LNCaP clone FGC (cell line): ENCODE data around the gene ELP2.

Experiments used
- DNase-seq: peaks from one replicate; pipeline ENCODE4 v3.0.0-alpha.2; 2011; ENCODE audit warnings: low read depth
- H3K4me3 ChIP-seq: 2 replicates; pipeline ENCODE4 v1.5.1; 2011; ENCODE audit warnings: mild to moderate bottlenecking, low read depth, low read length, control low read depth
- TF ChIP-seq, protein P1 (sequence below): IDR thresholded peaks from 2 replicates; pipeline ENCODE4 v1.5.1; 2012; ENCODE audit warnings: mild to moderate bottlenecking; ENCODE audit not compliant: control insufficient read depth, insufficient read depth; ENCODE audit errors: extremely low read depth

The ELP2 gene

DNA sequence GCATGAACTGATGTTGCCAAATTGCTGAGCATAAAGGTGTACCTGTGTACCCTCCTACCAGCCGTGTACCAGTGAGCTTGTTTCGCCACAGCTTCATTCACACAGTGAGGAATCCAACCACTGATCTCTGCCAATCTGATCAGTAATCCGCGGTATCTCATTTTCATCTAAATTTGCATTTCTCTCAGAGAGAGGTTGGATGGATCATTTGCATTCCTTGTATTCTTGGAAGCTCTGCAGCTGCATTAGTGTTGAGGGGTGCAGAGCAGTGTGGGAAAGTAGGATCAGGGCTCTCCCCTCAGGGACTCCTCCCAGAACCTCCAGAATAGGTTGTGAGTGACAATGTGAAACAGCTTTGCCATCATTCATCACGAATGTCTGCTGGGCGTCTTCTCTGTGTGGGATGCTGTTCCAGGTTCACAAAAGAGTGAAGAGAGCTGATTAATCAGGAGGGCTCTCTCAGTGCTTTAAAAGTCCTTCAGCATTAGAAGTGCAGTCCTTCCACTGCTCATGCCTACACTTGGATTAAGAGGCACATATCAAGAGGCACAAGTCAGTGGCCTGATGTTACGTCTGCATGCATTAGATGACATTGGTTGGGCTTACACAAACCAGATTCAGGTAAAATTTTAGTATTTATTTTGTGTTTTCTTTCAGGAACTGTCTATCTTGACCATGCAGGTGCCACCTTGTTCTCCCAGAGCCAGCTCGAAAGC is 65.1 kb downstream of the ELP2 start:
- no peak overlapping the region for H3K4me3 ChIP-seq
- TF ChIP-seq, protein P1, sequence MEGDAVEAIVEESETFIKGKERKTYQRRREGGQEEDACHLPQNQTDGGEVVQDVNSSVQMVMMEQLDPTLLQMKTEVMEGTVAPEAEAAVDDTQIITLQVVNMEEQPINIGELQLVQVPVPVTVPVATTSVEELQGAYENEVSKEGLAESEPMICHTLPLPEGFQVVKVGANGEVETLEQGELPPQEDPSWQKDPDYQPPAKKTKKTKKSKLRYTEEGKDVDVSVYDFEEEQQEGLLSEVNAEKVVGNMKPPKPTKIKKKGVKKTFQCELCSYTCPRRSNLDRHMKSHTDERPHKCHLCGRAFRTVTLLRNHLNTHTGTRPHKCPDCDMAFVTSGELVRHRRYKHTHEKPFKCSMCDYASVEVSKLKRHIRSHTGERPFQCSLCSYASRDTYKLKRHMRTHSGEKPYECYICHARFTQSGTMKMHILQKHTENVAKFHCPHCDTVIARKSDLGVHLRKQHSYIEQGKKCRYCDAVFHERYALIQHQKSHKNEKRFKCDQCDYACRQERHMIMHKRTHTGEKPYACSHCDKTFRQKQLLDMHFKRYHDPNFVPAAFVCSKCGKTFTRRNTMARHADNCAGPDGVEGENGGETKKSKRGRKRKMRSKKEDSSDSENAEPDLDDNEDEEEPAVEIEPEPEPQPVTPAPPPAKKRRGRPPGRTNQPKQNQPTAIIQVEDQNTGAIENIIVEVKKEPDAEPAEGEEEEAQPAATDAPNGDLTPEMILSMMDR: no peak
- DNase-seq: no peak

DNA sequence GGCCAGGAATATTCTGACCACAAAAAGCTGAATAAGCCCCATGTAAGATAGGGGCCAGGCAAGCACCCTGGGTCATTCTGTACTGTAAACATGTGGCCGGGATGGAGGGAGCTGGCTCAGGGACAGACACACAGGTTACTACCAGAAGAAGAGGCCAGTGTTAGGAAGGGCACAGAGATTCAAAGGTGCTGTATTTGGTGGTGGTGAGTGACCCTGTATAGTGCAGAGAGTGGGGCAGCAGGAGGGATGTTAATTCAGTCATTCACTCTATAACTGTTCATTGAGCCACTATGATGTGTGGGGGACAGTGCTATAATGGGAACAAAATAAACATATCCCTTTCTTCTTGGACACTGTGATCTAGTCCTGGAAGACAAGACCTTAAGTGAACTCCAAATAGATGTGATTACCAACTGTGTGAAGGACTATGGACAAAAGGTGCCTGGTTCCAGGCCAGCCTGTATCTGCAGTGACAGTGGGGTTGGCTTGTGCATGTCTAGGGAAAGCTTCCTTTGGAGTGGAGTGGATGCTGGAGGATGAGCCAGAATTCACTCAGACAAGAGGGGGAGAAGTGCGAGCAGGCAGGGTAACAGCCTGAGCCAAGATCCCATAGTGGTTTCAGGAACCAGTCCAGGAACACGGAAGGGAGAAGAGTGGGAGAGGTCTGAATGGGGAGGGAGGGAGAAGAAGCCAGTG is 65.9 kb downstream of the ELP2 start:
- TF ChIP-seq, protein P1: no peak
- no peak for DNase-seq

DNA sequence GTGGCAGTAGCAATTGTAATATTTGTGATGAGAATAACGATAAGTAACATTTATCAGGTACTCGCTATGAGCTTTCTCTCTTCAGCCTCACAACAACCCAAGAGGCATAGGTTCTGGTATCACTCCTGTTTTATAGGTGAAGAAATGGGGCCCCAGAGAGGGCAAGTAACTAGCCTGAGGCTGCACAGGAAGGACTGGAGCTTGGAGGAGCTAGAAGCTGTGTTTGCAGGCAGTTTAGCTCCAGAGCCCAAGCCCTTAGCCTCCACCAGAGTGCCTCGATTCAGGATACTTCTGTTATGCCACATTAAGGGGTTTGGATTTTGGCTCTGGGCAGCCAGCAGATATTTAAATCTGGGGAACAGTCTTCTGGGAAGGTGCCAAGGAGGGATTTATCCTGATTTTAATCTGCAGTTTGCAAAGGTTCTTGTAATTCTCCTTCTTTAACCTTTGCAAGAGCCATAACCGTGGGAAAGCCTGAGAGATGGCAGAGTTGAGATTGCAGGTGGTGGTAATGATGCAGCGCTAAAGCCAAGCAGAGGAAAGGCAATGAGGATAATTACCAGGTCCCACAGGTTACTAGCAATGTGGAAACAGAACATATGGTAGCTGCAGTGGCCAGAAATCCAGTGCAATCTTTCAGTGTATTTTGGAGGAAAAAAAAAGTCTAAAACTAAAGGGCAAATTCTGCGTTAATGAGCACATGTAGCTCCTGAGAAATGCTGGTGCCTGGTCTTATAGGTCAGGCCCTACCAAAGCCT is 66.7 kb downstream of the ELP2 start:
- no peak overlapping the region for H3K4me3 ChIP-seq
- no peak for DNase-seq
- TF ChIP-seq, protein P1: no peak

More for the DNA sequence above, 65.9 kb downstream of the ELP2 start:
- H3K4me3 ChIP-seq: no peak overlapping the region

DNA sequence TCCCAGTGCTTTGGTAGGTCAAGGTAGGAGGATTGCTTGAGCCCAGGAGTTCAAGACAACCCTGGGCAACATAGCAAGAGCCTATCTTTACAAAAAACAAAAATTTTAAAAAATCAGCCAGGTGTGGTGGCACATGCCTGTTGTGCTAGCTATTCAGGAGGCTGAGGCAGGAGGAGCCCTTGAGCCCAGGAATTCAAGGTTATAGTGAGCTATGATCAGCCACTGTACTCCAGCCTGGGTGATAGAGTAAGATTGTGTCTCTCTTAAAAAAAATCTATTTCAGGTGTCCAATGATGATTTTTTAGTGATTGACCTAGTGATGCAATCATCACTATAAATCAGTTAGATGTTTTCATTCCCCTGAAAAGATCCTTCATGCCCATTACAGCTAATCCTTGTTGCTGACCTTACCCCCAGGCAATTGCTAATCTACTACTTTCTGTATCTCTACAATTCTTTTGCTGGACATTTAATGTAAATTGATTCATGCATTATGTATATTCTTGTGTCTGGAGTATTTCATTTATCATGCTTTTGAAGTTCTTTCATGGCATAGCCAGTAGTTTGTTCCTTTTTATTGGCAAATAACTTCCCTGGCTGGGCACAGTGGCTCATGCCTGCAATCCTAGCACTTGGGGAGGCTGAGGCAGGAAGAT is 67.9 kb downstream of the ELP2 start:
- DNase-seq: no peak
- H3K4me3 ChIP-seq: no peak overlapping the region
- TF ChIP-seq, protein P1: no peak

DNA sequence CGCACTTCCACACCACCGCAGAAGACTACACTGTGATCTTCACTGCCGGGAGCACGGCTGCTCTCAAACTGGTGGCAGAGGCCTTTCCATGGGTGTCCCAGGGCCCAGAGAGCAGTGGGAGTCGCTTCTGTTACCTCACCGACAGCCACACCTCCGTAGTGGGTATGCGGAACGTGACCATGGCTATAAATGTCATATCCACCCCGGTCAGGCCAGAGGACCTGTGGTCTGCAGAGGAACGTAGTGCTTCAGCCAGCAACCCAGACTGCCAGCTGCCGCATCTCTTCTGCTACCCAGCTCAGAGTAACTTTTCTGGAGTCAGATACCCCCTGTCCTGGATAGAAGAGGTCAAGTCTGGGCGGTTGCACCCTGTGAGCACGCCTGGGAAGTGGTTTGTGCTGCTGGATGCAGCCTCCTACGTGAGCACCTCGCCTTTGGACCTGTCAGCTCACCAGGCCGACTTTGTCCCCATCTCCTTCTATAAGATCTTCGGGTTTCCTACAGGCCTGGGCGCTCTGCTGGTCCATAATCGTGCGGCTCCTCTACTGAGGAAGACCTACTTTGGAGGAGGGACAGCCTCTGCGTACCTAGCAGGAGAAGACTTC is 70.1 kb downstream of the ELP2 start:
- no peak overlapping the region for H3K4me3 ChIP-seq
- no peak for DNase-seq
- TF ChIP-seq, protein P1: no peak

DNA sequence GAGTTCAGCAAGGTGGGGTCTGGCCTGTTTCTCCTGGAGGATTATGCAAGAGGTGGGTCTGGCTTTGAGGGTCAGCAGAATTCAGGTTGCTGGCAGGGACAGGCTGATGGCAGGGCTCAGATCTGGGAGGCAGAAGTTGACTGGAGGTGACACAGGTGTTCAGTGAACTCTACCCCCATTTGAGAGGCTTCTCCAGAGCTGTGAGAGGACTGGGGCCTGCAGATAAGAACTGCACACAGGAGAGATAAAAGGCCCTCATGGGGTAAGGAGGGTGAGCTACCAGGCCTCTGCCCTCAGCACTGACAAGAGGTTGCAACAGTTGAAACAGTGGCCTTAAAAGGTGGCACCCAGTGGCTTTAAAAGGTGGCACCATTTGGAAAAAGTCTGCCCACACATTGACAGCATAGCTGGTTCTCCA is 70.7 kb downstream of the ELP2 start:
- DNase-seq: no peak
- H3K4me3 ChIP-seq: no peak overlapping the region
- TF ChIP-seq, protein P1: no peak
